ENCODE results near the gene TPP1.
A peak's percentile ranks its signal among the peaks of the same experiment; 100 is the strongest.

TPP1 gene

GRCh38 chr11:6619004-6619745 lies at the start of gene TPP1:
Gene TPP1, minus strand, starts transcription at chr11:6619422. Its CDS starts 22 bp downstream, at chr11:6619400.
- peak; percentile 94 for ATAC-seq

- peak; percentile 22 to 27 for ATAC-seq
Measured at GRCh38 chr11:6667733-6668374, 48.6 kb upstream of the TPP1 start.

GRCh38 chr11:6666302-6667183 lies 47.3 kb upstream of the TPP1 start:
- peak; percentile 84 to 92 for ATAC-seq

- no peak for ATAC-seq
Measured at GRCh38 chr11:6664551-6664950, 45.3 kb upstream of the TPP1 start.

DNA sequence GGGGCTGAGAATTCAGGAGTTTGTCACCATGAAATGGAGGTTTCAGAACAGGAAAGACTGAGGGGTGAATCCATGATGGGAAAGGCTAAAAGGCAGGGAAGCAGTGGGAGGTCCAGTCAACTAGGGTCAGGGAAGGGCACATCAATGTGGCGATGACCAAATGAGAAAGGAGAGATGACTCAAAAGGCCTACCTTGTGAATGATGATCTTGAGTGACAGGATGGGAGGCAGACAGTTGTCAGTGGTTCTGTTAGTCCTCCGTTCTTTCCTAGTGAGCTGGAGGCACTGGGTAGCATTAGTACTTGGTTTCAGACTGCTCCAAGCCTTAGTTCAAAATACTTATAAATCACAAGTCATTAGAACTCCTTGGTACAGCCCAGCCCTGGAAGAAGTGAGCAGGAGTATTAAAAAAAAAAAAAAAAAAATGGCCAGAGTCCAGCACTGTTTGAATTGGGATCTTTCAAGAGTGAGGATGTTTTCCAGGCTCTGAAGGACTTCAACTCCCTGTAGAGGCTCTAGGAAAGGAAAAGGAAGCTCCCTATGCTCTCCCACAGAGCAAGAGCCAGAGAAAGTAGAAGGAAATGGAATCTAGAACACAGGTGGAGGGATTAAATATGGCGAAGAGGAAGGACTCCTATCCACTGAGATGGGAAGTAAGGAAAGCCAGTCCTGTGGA lies 44.7 kb upstream of the TPP1 start:
- ATAC-seq, result no peak

DNA sequence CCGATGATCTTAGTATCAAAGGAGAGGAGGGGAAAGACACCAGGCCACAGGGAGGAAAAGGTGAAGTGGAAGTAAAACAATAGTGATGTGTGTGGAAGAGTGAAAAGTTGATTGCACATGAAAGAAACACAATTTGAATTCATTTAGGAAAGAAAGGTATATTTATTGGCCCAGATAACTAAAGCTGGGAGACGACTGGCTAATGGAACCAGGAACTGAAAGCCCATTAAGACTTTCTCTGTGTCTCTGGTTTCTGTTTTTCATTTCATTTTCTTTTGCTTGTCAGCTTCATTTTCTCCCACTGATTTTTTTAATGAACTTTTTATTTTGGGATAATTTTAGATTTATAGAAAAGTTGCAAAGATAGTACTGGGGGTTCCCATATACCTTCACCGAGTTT lies 41.5 kb upstream of the TPP1 start:
- no peak for ATAC-seq

DNA sequence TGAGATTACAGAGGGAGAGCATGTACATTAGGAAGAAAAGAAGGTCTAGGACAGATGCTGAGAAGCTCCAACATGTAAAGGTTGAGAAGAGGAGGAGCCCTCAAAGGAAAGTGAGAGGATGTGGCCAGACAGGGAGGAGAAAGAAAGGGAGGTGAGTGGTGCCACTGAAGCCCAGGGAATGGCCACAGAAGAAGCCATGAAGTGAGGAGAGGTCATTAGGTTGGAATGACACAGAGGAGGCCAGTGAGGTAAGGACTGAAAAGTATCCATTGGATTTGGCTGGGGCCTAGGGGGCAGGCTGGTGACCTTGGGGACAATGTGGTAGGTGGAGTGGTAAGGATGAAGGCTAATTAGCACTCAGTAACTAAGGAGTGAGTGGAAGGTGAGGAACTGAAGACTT lies 39.4 kb upstream of the TPP1 start:
- no peak for ATAC-seq

DNA sequence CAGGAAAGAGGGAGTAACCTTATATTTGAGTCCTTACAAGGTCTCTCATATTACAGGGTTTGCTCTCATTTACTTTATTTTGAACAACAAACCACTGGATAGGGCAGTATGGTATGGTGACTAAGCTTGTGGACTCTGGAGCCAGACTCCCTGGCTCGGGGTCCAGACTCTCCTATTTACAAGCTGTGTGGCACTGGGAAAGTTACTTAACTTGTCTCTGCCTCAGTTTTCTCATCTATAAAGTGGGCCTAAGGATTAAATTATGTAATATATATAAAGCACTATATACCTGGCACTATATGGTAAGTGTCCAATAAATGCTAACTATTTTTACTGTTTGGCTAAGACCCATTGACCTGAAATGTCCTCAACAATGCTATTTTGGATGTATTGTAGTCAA lies 38.1 kb upstream of the TPP1 start:
- no peak for ATAC-seq

DNA sequence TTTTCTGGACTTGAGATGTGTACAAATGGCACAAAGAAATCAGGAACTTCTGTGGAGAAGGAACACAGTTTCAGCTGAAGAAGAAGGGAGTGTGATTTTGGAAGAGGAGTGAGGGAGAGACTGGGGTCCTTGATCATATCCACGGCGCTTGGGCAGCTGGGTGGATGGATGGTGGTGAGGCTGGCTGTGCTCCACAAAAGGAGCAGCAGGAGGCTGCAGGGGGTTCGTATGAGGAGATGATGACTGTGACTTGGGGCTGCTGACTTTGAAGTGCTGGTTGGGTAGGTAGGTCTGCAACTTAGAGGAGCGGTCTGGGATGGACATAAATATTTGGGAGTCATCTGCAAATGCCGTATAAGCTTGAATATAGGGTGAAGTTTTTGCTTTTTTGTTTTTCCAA lies 37.7 kb upstream of the TPP1 start:
- no peak for ATAC-seq

GRCh38 chr11:6656584-6656915 lies 37.3 kb upstream of the TPP1 start:
- ATAC-seq, result no peak

DNA sequence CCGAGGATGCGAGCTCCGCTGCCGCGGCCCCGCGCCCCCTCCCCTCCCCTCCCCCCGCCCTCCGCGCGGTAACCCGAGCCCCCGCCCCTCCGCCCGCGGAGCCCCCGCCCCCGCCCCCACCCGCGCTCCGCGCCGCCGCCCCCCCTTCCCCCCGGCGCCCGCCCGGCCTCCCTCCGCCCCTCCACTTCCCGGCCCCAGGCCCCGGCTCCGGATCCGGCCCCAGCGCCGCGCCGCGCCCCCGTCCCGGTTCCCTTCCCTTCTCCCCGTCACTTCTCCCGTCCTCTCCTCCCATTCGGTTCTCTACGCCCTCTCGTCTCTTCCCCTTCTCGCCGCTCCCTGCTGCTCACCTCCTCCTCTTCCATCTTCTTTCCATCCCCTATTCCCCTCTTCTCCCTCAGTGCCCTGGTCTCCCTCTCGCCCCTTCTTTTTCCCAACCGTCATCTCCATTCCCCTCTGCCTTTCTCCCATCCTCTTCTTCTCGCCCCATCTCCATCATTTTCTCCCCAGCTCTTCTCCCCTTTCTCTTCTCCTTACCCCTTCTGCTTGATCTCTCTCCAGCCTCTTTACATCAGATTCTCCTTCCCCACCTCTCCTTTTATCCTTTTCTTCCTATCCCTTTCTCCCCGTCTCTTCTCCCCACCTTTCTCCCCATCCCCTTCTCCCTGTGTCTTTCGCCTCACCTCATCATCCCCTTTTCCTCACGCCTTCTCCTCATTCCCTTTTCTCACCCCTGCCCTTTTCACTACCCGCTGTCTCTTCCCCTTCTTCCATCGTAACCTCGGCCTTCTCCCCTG lies 36.8 kb upstream of the TPP1 start, which contains the start of gene DCHS1:
Gene DCHS1, minus strand, starts transcription at position 20 of the 794 bp plus-strand sequence. CDS start 14,196 bp downstream, outside the sequence.
- no peak for ATAC-seq

DNA sequence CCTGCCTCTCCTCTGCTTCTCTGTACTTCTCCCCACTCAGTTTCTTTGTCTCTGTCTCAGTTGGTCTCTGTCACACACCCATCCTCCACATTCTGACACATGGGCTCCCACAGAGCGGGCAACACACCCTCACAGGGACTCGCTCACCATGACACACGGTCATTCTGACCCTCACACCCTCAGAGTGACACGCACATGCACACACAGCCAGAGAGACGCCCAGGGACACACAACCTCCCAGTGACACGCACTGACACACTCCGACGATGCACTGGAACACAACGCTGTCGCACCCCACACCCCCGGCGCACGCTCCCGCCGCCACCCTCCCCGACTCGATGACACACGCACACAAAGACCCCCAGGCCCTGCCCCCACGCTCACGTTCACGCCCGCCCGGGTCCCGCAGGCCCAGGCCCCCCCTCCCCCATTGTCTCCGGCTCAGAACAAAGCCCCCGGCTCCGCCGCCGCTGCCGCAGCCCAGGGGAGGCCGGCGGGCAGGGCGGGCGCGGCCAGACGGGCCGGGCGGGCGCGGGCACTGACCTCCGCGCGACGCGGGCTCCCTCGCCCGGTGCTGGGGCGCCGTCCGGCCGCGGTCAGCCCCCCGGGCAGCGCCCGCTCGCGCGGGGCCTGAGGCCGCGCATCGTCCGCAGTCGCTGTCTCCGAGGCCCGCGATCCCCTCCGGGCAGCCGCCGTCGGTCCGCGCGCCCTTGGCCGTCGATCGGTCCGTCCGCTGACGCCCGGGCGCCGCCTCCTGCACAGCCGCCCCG lies 36.0 kb upstream of the TPP1 start:
- ATAC-seq, result peak; percentile 44 to 55

DNA sequence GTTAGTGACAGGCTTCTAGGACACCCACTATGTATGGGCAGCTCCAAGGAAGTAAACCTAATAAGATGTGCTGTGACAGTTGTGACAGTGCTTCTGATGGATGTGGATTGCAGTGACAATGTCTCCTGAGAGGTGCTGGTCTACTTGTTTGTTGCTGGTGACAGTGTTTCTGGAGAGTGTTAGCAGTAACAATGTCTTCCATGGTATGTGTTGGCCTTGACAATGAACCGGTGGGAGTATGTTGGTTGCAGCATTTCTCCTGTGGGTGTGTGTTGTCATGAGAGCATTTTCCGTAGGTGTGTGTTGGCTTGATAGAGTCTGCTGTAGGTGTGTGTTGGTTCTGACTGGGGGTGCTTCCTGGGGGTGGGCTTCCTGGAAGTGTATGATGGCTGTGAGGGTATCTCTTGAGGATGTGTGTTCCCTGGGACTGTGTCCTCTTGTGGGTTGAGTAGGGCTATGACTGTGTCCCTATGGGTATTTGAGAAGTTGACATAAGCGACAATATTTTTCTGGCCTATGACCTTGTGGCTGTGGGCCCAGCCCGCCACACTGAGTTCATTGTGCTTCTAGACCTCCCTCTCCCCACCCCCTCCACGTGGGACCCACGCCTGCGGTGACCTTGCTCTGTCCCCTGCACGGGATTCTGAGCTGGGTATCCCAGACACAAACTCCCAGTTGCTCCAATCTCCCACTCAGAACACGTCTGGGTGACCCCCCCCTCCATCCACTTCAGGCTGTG lies 35.2 kb upstream of the TPP1 start:
- no peak for ATAC-seq

- no peak for ATAC-seq
Measured at GRCh38 chr11:6653656-6654055, 34.4 kb upstream of the TPP1 start.

DNA sequence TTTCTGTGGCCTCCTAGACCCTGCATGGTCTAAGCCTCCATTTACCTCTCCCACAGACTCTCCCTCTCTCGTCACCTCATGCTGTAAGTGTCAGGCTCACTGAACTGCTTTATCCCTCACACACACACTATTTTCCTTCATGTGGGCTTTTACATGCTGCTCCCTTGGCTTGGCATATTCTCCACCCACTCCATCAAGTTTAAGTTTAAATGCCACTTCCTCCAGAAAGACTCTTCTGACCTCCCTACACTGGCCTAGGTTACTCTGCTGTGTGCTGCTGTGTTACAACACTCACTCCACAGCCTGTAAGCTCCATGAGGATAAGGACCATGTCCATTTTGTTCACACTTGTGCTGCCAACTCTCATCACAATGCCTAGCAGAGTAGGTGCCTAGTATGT lies 33.9 kb upstream of the TPP1 start:
- no peak for ATAC-seq

DNA sequence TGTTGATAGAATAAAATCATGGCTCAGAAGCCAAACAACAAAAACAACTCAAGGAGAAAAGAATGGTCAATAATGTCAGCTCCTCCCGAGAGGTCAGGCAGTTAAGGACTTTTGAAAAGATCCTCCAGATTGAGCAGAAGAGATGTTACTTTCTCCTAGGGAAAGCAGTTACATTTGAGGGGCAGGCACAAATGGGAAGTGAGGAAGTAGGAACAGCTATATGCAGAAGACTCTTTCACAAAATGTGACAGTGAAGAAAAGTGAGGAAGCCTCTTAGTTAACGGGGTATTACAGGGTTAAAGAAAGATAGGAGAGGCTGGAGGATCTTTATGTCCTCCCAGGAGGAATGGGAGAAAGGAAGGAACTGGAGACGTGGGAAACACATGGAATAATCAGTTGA lies 33.0 kb upstream of the TPP1 start:
- ATAC-seq, result no peak

GRCh38 chr11:6650980-6651379 lies 31.8 kb upstream of the TPP1 start:
- peak; percentile 80 for ATAC-seq

- no peak for ATAC-seq
Measured at GRCh38 chr11:6650104-6650503, 30.9 kb upstream of the TPP1 start.

DNA sequence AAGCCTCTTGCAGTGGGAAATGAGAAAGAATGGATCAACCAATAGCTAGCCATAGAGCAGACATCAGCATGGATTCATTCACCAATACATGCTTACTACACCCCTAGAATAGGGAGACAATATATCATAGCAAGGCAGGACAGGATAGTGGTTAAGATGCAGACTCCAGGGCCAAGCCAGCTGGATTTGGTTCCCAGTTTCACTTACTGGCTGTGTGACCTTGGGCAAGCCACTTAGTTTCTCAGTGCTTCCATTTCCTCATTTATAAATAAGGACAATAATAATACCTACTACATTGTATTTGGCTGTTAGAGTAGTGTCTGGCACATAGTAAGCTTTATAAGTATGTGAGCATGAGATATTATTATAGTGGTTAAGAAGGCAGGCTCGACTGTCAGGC lies 29.3 kb upstream of the TPP1 start:
- no peak for ATAC-seq

GRCh38 chr11:6647836-6648235 lies 28.6 kb upstream of the TPP1 start:
- no peak for ATAC-seq
